CD4-positive, alpha-beta T cell treated with Interleukin-15 for 1 hour (primary cell): ENCODE data around the gene AK2.

Source experiments
- DNase-seq: peaks from one replicate; pipeline ENCODE4 v3.0.0-alpha.2; 2020

AK2 gene

GRCh38 chr1:32969566-32969965, 67.1 kb downstream of the AK2 start:
- DNase-seq, result no peak

DNA sequence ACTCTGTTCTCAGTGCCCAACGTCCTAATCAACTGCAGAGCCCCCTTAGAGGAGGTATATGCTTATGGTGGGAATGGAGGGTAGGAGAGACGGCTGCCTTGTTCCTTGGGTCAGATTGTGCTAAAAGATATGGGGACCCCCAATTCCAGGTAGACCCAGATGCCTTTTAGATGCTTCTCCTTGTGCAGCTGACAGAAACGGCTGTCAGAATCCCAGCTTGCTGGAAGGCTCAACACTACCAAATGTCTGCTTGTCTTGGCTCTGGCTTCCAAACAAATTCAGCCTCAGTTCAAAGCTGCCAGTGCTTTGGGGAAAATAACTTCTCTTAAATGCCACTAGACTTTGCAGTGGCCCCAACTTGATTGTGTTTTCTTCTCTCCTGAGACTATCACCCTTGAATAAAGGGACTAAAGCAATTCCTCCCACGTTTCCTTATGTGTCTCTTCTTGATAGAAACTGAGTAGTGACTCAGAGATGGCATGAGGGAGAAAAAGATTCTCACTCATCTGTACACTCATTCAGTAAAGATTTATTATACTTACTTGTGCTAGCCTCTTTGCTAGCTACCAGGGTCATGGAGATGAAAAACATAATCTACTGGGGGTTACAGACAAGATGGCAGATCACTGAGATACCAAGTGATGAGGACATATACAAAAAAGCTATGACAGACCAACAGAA, 68.7 kb downstream of the AK2 start:
- DNase-seq, result no peak

- no peak for DNase-seq
Measured at GRCh38 chr1:32966900-32967299, 69.8 kb downstream of the AK2 start.

DNA sequence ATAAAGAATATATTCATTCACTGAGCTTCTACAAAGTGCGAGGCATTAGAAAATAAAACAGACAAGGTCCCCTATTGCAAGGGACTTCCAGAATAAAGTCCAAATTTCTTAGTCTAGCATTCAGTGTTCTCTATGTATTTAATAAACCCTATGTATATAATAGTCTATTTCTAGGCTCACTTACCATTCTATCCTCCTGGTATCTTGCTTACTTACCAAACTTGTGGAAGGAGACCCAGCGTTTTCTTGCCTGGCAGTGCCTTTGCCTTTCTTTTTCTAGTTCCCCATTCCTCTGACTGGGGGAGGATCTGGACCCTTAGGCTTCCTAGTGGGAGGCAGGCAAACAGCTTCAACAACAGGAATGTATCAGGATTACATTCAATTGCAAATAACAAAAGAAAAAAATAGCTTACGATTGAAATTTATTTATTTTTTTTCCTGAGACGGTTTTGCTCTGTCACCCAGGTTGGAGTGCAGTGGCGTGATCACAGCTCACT, 71.4 kb downstream of the AK2 start:
- DNase-seq, result no peak

DNA sequence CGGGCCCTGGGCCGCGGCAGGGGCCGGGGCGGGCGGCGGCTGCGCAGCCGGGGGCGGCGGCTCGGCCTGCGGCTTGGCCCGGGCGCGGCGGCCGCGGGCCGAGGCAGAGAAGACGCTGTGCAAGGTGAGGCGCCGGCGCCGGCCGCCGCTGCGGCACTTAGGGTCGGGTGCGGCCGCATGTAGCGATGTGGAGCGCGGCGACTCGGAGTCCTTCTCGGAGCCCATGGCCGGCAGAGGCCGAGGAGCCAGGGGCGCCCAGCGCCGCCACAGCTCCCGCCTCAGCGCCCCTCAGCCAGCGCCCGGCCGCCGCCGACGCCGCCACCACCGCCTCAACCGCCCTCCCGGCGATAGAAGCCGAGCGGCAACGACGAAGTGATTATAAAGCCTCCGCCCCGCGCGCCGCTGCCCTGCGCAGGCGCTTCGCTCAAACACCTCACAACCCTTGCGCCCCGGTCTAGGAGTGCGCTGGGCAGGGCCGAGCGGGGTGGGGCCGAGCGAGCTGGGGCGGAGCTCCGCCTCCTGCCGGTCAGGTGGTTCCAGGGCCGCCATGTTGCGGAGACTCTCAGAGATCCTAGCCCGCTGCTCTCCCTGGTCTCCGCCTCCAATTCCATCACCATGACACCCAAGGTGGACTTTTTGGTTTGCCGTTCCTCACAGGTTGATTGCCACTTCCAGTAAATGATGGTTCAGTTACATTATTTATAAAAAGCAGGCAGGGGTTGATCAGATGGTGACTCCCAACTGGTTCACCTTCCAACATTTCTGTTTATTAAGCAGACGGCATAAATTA, 72.0 kb downstream of the AK2 start, which contains the start of gene RNF19B:
TSS of gene RNF19B (minus strand) at position 349 of the 790 bp plus-strand sequence. CDS start at position 225, 124 bp downstream.
- peak; percentile 96 for DNase-seq

- DNase-seq, result peak; percentile 65
Measured at GRCh38 chr1:32963746-32964460, 72.8 kb downstream of the AK2 start.

DNA sequence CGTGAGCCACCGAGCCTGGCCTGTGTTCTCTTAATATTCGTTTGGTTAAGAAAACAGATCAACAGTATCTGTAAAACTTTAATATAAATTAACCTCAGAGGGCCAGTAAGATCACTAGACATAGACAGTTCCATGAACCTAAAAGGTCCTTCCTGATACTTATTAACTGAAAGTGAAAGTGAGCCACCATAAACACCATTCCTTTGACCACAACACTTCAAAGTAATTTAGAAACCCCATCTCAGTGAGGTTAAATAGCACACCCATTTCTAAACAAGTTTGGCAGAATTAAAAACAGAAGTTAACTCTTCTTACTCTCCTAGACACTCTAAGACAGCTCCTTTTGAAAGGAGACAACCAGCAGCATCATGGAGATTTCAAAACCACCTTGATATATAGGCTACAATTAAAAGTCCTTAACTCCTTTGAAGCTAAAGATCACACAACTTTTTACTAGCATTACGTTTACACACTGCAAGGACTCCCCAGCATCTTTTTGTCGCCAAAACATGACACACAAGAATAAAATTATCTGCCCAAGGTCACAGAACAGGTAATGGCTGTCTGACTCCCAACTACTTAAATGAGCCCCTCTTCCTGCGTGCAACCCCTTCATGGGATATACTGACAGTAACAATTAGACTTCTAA, 74.3 kb downstream of the AK2 start:
- no peak for DNase-seq

- DNase-seq, result no peak
Measured at GRCh38 chr1:32960819-32961355, 75.8 kb downstream of the AK2 start.

GRCh38 chr1:32960342-32960741, 76.3 kb downstream of the AK2 start:
- no peak for DNase-seq

DNA sequence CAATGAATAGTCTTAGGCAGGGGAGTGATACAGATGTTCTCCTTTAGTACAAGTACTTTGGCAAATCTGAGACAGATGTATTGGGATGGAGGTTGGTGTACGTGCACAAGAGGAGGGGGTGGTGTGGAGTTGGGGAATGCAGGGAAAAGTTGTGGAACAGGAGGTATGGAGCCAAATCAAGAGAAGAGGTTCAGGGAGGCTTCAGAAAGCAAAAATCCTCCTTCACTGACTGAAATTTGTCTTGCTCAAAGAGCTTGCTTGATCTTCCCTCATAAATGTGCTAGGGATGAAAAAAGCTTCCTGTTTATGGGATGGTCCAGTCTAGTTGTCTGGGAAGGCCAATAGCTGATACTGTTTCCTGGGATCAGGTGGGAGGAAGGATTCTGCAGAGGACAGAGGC, 77.9 kb downstream of the AK2 start:
- no peak for DNase-seq
